Stimulated activated CD8-positive, alpha-beta memory T cell treated with anti-CD3 and anti-CD28 coated beads, Interleukin-4, amount 100 ng/mL, for 4 hours (primary cell): ENCODE results near the gene LMAN2L.

Experiments used
- DNase-seq, 2 donors: peaks; one replicate each; pipeline ENCODE4 v3.0.0-alpha.2; 2020; ENCODE audit warnings: low read depth in 2 of 2, low spot score in 1 of 2

LMAN2L gene, protein sequence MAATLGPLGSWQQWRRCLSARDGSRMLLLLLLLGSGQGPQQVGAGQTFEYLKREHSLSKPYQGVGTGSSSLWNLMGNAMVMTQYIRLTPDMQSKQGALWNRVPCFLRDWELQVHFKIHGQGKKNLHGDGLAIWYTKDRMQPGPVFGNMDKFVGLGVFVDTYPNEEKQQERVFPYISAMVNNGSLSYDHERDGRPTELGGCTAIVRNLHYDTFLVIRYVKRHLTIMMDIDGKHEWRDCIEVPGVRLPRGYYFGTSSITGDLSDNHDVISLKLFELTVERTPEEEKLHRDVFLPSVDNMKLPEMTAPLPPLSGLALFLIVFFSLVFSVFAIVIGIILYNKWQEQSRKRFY

DNA sequence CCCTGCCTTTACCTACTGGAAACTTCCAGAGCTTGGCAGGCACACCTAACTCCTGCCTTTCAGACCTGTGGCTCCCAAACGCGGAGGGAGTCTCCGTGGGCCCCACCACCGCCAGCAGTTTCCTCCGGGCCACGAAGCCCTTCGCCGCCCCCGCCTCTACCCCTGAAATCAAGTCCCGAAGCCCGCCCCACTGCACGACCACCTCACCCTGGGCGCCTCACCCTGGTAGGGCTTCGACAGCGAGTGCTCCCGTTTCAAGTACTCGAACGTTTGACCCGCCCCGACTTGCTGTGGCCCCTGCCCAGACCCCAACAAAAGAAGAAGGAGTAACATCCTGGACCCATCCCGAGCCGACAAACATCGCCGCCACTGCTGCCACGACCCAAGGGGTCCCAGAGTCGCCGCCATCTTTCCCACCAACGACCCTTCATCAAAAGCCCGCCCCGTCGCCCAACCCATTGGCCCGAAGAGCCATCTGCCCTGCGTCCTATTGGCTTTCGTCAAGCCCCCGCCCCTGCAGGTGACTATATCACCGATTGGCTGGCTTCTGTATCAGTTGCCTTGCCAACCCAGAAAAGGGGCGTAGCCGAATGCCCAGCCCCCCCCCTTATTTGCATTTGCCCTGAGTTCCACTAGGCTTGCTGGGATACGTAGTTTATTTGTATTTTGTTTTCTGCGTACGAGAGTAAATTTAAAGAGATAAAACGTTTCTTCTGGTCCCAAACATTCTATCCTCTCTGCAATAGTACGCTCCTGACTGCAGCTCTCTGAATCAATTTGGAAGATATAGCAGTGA lies at the start of gene LMAN2L:
Gene LMAN2L (minus strand): TSS at position 432 of the 796 bp plus-strand sequence. CDS start 24 bp downstream, at position 408.
- peak; percentile 92 to 96 for DNase-seq

- no peak for DNase-seq
Measured at GRCh38 chr2:96789245-96789617, 49.4 kb upstream of the LMAN2L start.

- DNase-seq: no peak
Measured at GRCh38 chr2:96788442-96789244, 48.8 kb upstream of the LMAN2L start.

DNA sequence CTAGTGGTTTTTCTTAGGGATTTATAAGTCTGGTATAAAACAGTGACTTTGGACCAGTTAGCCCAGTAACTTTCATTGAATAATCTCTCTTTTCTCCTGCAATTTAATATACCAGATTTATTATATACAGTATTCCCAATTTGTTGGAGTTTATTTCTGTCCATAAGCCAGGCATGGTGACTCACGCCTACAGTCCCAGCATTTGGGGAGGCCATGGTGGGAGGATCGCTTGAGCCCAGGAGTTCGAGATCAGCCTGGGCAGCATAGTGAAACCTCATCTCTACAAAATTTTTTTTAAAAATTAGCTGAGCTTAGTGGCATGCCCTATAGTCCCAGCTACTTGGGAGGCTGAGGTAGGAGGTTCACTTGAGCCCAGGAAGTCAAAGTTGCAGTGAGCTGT lies 47.5 kb upstream of the LMAN2L start:
- DNase-seq: no peak

GRCh38 chr2:96783388-96783787 lies 43.5 kb upstream of the LMAN2L start:
- no peak for DNase-seq

- DNase-seq: no peak
Measured at GRCh38 chr2:96775160-96775559, 35.3 kb upstream of the LMAN2L start.

- DNase-seq: peak in 1 of 2 donors; percentile 15
Measured at GRCh38 chr2:96773922-96774321, 34.1 kb upstream of the LMAN2L start.

GRCh38 chr2:96772903-96773671 lies 33.2 kb upstream of the LMAN2L start:
- DNase-seq: no peak

- DNase-seq: no peak
Measured at GRCh38 chr2:96771796-96772618, 32.1 kb upstream of the LMAN2L start.

GRCh38 chr2:96770442-96771202 lies 30.8 kb upstream of the LMAN2L start:
- no peak for DNase-seq

GRCh38 chr2:96769814-96770213 lies 29.9 kb upstream of the LMAN2L start:
- DNase-seq: no peak

DNA sequence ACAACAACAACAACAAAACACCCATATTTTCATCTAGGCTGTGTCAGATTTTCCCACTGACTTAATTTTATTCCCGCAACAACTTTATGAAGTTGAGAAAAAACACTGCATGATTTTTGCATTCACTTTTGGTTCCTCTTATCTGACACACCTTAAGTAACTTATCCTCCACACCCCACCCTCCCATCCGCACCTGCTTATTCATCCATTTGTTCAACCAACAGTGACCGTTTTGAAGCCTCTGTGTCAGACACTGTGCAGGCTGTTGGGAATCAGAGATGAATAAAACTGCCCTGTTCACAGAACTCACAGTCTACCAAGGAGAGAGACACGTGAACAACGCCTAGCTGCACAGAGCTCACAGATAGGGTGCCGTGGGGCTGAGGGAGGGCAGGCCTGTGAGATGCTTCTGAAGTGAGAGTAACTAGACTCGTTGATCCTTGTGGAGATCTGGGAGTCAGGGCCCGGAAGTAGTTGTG lies 28.3 kb upstream of the LMAN2L start:
- no peak for DNase-seq

GRCh38 chr2:96767135-96767871 lies 27.4 kb upstream of the LMAN2L start:
- DNase-seq: no peak

GRCh38 chr2:96764253-96764637 lies 24.4 kb upstream of the LMAN2L start:
- no peak for DNase-seq

GRCh38 chr2:96763511-96764252 lies 23.8 kb upstream of the LMAN2L start:
- DNase-seq: no peak

GRCh38 chr2:96762529-96763311 lies 22.9 kb upstream of the LMAN2L start:
- DNase-seq: no peak
